ENCODE measurements around the gene DACT3.

DACT3 gene

DNA sequence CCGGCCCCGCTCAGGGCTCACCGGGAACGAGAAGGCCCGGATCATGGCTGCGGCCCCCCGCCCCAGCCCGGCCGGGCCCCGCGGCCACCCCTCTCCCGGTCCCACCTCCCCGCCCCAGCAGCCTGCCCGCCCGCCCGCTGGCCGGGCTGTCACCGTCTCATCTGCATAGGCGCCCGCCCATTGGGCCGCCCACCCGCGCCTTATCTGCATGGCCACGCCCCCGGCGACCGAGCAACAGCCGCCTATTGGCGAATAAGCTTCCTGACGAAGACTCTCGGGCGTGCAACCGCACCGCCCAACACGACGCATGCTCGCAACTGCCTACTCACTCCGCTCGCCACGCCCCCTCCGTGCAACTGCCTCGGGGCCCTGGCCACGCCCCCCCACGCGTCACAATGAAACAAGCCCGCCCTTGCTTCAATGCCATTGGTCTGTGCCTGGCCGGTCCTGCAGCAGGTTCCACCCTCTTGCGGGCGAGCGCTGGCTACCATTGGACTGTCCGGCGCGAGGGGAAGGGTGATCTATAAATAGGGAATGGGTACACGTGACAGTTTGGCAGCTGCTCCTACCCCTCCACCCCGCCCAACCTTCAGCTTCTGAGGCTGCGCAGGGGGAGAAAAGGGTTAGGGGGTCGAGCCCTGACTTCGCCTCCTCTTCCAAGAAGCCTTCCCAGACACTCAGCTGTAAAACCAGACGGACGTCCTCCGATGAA is at the start of gene DACT3:
DACT3 (minus strand) TSS at position 163 of the 712 bp plus-strand sequence; CDS start at position 45, 118 bp downstream.
- in situ Hi-C loops (cut with MboI; ENCODE audit: low sequenced_read_pairs), result no loop called here

- in situ Hi-C loops (cut with MboI; ENCODE audit: low sequenced_read_pairs), result no loop called here
Measured at GRCh38 chr19:46710687-46711086, 49.7 kb upstream of the DACT3 start.

DNA sequence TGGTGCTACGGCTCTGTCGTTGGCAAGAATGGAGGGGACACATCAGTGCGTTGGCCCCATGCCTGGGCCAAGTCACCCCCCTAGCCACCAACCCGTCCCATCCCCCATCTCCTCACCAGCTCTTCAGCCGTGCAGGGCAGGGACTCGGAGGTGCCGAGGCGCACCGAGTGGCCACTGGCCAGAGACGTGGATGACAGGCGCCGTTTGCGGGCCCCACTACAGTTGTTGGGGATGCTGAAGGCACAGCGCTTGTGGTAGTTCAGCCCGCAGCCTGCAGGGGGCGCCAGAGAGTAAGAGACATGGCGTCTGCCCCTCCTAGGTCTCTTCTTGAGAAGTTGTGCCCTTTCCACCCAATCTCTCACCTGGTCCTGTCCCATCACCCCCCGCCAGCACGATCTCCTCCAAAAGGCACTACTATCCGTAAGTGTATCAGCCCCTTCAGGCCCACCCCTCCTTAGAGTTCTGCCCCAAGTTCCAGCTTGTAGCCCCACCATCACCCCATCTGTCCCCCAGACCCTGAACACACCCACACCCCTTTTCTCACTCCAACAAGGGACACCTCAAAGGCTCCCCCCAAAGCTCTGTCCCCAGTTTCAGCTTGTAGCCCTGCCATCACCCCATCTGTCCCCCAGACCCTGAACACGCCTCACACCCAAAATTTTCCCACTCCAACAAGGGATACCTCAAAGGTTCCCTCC is 43.5 kb upstream of the DACT3 start:
- in situ Hi-C loops (cut with MboI; ENCODE audit: low sequenced_read_pairs), result no loop called here

DNA sequence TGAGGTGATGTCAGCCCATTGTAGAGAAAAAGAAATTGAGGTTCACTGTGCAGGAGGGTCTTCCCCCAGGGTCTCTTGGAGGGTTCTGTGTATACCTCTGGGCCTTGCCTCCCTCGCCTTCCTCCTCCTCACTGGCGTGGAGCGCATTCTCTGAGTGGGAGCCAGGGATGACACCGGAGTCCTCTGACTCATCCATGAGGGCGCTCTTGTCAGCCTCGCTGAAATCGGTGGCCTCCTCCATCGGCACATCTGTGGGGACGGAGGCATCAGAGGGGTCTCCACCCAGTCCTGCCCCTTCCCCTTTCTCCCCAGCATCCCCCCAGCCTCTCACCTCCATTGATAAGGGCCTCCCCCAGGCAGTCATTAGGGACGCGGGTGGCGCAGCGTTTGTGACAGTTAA is 39.7 kb upstream of the DACT3 start:
- in situ Hi-C loops (cut with MboI; ENCODE audit: low sequenced_read_pairs), result no loop called here

DNA sequence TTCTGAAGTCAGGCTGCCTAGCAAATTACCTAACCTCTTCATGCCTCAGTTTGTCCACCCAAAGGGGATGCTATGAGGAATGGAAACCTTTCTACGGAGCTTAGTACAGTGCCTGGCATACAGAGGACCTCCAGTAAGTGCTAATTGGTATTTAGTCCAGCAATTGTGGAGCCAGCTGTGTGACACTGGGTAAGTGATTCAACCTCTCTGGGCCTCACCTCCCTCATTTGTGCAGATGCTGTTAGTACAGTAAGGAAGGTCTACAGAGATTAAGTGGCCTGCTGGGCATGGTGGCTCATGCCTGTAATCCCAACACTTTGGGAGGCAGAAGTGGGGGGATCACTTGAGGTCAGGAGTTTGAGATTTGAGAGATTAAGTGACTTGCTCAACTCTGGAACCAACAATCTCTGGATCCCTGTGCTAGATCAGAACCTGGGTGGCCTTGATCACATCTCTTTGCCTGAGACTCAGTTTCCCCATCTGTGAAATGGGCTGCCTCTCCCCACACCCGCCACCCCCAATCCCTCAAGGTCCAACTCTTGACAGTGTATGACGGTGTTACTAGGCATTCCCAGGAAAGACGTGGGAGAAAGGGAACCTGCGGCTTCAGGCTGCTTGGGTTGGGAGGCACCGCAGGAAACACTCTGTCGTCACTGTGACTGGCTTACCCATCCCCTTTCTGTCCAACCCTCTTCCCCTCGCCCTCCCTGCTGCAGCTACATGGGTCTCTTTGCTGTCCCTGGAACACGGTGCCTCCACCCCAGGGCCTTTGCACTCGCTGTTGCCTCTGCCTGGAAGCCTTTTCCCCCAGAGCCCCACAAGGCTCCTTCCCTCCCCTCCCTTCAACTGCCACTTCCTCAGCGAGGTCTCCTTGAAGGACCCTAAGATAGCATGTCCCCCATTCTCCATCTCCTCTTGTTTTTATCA is 37.7 kb upstream of the DACT3 start:
- in situ Hi-C loops (cut with MboI; ENCODE audit: low sequenced_read_pairs), result no loop called here

DNA sequence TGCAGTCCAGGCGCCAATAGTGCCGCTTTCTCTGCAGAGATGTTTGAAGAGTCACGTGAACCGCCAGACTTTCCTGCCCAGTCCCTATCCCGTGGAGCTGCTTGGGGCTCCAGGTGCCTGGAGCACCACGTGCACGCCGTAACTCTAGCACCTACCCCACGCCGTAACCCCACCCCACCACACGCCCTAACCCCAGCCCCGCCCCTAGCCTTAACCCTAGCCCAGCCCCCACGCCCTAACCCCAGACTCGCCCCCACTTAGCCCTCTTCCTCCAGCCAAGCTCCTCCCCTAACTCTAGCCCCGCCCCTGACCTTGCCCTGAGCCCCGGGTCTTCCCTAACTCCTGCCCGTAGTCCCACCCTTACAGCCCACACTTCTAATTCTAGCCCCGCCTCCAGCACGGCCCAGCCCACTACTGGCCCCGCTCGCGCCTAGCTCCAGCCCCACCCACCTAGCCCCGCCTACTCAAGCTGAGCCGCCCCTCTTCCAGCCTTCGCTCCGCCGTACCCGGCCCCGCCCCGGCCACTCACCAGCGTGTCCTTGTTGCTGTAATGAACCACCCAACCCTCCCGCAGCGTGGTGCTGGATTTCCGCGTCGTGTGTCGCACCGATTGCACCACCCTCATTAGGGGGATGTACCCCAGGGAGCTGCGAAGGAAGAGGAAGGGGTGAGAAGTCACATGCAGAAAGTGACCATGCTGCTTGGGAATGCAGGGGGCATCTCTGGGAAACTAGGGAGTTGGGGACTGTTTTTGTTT is 36.4 kb upstream of the DACT3 start:
- in situ Hi-C loops (cut with MboI; ENCODE audit: low sequenced_read_pairs), result no loop called here

- in situ Hi-C loops (cut with MboI; ENCODE audit: low sequenced_read_pairs), result no loop called here
Measured at GRCh38 chr19:46696866-46697203, 35.9 kb upstream of the DACT3 start.

GRCh38 chr19:46696052-46696451 is 35.1 kb upstream of the DACT3 start:
- in situ Hi-C loops (cut with MboI; ENCODE audit: low sequenced_read_pairs), result no loop called here

DNA sequence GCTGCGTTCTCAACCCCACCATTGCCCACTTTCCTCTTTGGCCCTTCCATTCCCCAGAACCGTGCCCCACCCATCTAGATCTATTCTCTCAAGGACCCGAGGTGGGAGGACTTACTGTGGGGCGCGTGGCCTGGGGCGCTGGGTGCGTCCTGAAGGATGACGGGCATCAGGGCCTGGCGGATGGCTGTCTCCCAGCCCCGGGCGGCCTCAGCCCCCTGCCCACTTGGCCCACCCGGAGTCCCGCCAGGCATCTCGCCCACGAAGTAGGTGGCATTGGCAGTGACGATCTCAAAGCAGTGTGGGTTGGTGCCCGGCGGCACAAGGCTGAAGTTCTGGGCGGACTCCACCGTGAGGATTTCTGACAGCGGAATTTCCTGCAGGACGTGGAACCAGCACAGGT is 32.8 kb upstream of the DACT3 start:
- in situ Hi-C loops (cut with MboI; ENCODE audit: low sequenced_read_pairs), result no loop called here

DNA sequence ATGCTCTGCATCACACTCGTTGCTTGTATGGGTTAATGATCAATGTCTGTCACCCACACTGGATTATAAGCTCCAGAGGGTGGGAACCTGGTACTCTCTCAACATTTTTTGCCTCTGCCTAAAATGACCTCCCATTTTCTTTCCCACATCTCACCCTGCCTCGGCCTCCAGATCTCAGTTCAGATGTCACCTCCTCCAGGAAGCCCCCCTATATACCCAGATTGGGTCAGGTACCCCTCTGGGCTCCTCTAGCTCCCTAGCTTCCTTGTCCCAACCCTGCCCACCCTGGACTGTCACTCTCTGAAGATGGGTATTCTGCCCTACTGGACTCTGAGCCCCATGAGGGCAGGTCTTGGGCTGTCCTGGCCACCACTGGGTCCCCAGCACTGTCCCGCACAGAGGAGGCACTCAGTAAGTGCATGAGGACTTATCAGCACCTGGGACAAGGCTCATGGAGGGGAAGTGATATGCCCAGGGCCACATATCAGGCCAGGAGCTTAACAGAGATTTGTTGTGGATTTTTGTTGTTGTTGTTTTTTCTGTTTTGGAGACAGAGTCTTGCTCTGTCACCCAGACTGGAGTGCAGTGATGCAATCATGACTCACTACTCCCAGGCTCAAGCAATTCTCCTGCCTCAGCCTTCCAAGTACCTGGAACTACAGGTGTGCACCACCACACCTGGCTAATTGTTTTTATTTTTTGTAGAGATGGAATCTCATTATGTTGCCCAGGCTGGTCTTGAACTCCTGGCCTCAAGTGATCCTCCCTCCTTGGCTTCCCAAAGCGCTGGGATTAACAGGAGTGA is 32.1 kb upstream of the DACT3 start:
- in situ Hi-C loops (cut with MboI; ENCODE audit: low sequenced_read_pairs), result no loop called here

DNA sequence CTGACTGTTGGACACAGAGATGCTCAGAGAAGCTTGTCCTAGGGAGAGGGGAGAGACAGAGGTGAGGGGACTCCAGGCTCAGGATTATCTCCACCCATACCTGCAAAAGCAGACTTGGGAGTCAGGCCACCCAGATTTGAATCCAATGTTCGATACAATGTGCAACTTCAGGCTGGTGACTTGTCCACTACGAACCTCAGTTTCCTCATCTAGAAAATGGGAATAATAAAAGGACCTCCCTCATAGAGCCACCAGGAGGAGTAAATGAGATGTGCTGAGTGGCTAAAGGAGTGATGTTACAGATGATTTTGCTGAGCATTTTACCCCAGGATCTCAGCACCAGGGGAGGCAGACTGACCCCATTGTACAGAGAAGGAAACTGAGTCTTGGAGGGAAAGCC is 31.0 kb upstream of the DACT3 start:
- in situ Hi-C loops (cut with MboI; ENCODE audit: low sequenced_read_pairs), result no loop called here

- in situ Hi-C loops (cut with MboI; ENCODE audit: low sequenced_read_pairs), result no loop called here
Measured at GRCh38 chr19:46691104-46691503, 30.1 kb upstream of the DACT3 start.

DNA sequence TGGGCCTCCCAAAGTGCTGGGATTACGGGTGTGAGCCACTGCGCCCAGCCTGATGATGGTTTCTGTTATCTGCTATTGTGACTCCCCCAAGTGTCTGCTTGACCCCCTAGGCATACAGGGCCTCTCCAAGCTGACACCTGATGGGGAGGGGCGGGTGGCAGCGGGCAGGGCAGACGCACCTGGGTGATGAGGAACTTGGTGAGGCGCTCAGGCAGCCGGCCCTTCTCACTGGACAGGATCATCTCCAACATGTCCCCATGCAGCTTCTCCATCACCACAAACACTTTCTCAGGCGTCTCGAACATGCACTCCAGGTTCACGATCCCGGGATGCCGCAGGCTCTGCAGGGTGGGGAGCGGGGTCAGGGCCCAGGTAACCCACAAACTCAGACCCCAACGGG is 28.4 kb upstream of the DACT3 start:
- in situ Hi-C loops (cut with MboI; ENCODE audit: low sequenced_read_pairs), result no loop called here

- in situ Hi-C loops (cut with MboI; ENCODE audit: low sequenced_read_pairs), result no loop called here
Measured at GRCh38 chr19:46687438-46688145, 26.6 kb upstream of the DACT3 start.

GRCh38 chr19:46685189-46685588 is 24.2 kb upstream of the DACT3 start:
- in situ Hi-C loops (cut with MboI; ENCODE audit: low sequenced_read_pairs), result no loop called here

DNA sequence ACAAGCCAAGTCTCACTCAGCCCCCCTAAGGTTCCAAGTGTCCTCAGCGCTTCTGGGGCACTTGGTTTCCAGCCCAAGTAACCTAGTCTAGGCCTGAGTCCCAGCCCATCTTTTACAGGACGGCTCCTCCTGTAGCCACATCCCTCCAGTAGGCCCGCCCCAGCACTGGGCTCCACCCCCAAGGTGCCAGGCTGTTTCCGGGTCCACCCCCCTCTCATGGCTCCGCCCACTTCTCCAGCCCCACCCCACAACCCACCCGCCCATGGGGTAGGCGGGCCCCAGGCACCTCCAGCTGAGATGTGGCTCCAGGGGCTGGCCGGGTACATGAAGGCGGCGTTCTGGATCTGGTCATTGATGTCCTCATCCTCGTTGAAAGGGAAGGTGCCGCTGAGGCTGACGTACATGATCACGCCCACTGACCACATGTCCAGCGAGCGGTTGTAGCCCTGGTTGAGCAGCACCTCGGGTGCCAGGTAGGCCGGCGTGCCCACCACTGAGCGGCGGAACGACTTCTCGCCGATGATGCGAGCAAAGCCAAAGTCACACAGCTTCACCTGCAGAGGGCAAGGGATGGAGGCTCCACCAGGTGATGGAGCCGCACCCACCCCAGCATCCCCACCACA is 17.2 kb upstream of the DACT3 start:
- in situ Hi-C loops (cut with MboI; ENCODE audit: low sequenced_read_pairs), result no loop called here

DNA sequence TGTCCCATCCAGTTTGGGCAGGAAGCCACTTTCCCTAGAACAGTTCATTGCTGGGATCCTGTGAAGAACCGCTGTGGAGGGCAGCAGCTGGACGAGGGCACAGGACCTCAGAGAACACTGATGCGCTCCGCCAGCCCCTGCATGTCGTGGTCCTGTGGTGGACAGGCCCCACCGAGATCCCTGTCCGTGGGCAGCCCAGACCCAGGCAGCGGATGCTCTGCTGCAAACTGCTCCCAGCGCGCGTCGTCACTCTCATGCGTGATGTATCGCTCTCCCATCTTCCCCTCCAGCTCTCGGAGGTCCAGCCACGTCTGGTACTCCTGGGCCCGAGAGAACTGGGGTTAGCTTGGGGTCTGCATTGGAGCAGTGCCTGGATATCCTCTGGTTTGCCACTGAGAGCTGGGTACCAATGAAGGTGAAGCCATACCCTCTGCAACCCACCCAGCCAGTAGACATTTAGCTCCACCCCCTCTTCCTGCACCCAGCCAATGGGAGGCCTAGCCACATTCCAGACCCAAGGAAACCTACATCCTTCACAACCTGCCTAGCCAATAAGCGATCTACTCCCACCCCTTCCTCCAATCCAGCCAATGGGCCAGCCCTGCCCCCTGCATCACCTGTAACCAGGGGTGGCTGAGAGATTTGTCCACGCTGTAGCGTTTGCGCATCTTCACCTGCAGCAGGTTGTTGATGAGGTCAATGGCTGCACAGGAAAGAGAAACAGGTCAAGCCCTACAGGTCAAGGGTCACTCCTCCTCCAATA is 13.6 kb upstream of the DACT3 start:
- in situ Hi-C loops (cut with MboI; ENCODE audit: low sequenced_read_pairs), result no loop called here

DNA sequence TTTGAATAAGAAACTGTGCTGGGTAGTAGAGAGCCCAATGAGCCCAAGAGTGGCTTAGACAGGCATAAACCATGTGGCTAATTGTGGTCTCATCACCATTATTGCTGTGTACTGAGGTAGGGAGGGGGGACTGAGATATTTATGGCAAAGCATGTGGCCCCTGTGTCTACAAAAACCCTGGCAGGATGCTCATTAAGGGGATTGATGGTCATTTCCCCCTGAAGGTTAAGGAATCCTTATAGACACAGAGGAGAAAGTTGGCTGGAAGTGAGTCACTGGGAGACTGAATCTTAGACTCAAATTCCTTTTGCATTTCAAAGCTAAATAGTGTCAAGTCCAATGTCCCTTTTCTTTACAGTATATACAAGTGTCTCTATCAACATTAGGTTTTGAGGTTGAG is 9.8 kb upstream of the DACT3 start:
- in situ Hi-C loops (cut with MboI; ENCODE audit: low sequenced_read_pairs), result no loop called here

All from HL-60/S4 treated with phorbol 12-myristate 13-acetate at 8.2 ng/mL for 4 days and 3 days (cell line).